IMR-90 (cell line): Measurements from ENCODE around the gene ERVH48-1. TPM values are rescaled to one million over a fixed set of nuclear protein-coding genes. Genes with fewer than 3 reads are reported as not detected.

Experiments used
- ATAC-seq: fragments of 200-7000 bp; cut with Tn5 transposase; 2 replicates; pipeline ENCODE4 v1.9.1; 2020; ENCODE audit warnings: low read depth, mild to moderate bottlenecking, moderate library complexity
- BruUV-seq: library from RNA; stranded (reverse); fragments of 400-500 nt; replicated peaks from 2 replicates; lab custom pipeline; 2021; lab: Mats Ljungman, UMichigan
- CTCF ChIA-PET: fragments of 300-600 bp; formaldehyde crosslinking; extraction: SDS; loops from one replicate; lab custom pipeline; 2021; ENCODE audit warnings: antibody characterized with exemption; lab: Yijun Ruan, JAX
- POLR2A ChIA-PET: fragments of 300-600 bp; sonication (Branson Sonifier 250); formaldehyde crosslinking; loops from one replicate; lab custom pipeline; 2022; ENCODE audit warnings: antibody characterized with exemption; ENCODE audit not compliant: unreplicated experiment; lab: Charles Lee
- DNase-seq: peaks from one replicate; pipeline ENCODE4 v3.0.0; 2013
- H2AFZ ChIP-seq: replicated peaks from 2 replicates; pipeline ENCODE3; 2013; ENCODE audit warnings: low read length, mild to moderate bottlenecking; ENCODE audit not compliant: poor library complexity
- H2AK5ac ChIP-seq: 2 replicates; pipeline ENCODE4 v1.6.1; 2013; ENCODE audit warnings: low read depth, low read length, inconsistent platforms
- H2AK9ac ChIP-seq: replicated peaks from 2 replicates; pipeline ENCODE3; 2013; ENCODE audit warnings: mild to moderate bottlenecking, low read depth, low read length, moderate library complexity; ENCODE audit not compliant: poor library complexity
- H2BK120ac ChIP-seq: 2 replicates; pipeline ENCODE4 v1.6.1; 2013; ENCODE audit warnings: low read depth, low read length, inconsistent platforms
- H2BK15ac ChIP-seq: 3 replicates; pipeline ENCODE4 v1.6.1; 2013; ENCODE audit warnings: low read depth, low read length, inconsistent platforms
- H2BK20ac ChIP-seq: 2 replicates; pipeline ENCODE4 v1.6.1; 2013; ENCODE audit warnings: low read depth, mild to moderate bottlenecking, inconsistent platforms, low read length, moderate library complexity
- H2BK5ac ChIP-seq: 2 replicates; pipeline ENCODE4 v1.6.1; 2013; ENCODE audit warnings: mild to moderate bottlenecking, low read depth, low read length, inconsistent platforms; ENCODE audit not compliant: poor library complexity, severe bottlenecking
- H3K14ac ChIP-seq: replicated peaks from 2 replicates; pipeline ENCODE4 v1.6.1; 2013; ENCODE audit warnings: low read depth, low read length, inconsistent platforms
- H3K18ac ChIP-seq: 2 replicates; pipeline ENCODE4 v1.6.1; 2013; ENCODE audit warnings: low read depth, low read length, control low read depth
- H3K23ac ChIP-seq: 2 replicates; pipeline ENCODE4 v1.6.1; 2013; ENCODE audit warnings: low read depth, low read length, inconsistent platforms
- H3K27ac ChIP-seq: 2 replicates; pipeline ENCODE4 v1.5.1; 2013; ENCODE audit warnings: mild to moderate bottlenecking, control low read depth, low read length; ENCODE audit not compliant: insufficient read depth
- H3K27me3 ChIP-seq: 2 replicates; pipeline ENCODE4 v1.6.1; 2013; ENCODE audit warnings: low read length; ENCODE audit not compliant: control insufficient read depth, insufficient read depth
- H3K36me3 ChIP-seq: 2 replicates; pipeline ENCODE4 v1.6.1; 2013; ENCODE audit warnings: low read length, mixed read lengths; ENCODE audit not compliant: control insufficient read depth, insufficient read depth
- H3K4ac ChIP-seq: 2 replicates; pipeline ENCODE4 v1.6.1; 2013; ENCODE audit warnings: low read depth, low read length, inconsistent platforms
- H3K4me1 ChIP-seq: 2 replicates; pipeline ENCODE4 v1.6.1; 2013; ENCODE audit warnings: low read length, mixed read lengths; ENCODE audit not compliant: control insufficient read depth, insufficient read depth
- H3K4me2 ChIP-seq: 2 replicates; pipeline ENCODE4 v1.6.1; 2013; ENCODE audit warnings: low read depth, mild to moderate bottlenecking, control low read depth, low read length, moderate library complexity
- H3K4me3 ChIP-seq: 2 replicates; pipeline ENCODE4 v1.5.1; 2013; ENCODE audit warnings: low read depth, mild to moderate bottlenecking, control low read depth, low read length, moderate library complexity; ENCODE audit not compliant: insufficient read depth
- H3K56ac ChIP-seq: 2 replicates; pipeline ENCODE4 v1.6.1; 2013; ENCODE audit warnings: low read length, inconsistent platforms; ENCODE audit not compliant: insufficient read depth; ENCODE audit errors: extremely low read depth
- H3K79me1 ChIP-seq, 2 experiments: 2 replicates each; pipeline ENCODE4 v1.6.1; 2013; ENCODE audit warnings: low read length in 2 of 2, inconsistent platforms in 1 of 2, low read depth in 1 of 2
- H3K9ac ChIP-seq: 2 replicates; pipeline ENCODE4 v1.6.1; 2013; ENCODE audit warnings: low read depth, low read length, control low read depth
- H3K9me1 ChIP-seq: 2 replicates; pipeline ENCODE4 v1.6.1; 2013; ENCODE audit warnings: low read length, inconsistent platforms; ENCODE audit not compliant: insufficient read depth
- H3K9me3 ChIP-seq: 2 replicates; pipeline ENCODE4 v1.6.1; 2013; ENCODE audit warnings: low read length; ENCODE audit not compliant: control insufficient read depth, insufficient read depth
- H4K20me1 ChIP-seq: 2 replicates; pipeline ENCODE4 v1.6.1; 2013; ENCODE audit warnings: low read length, inconsistent platforms; ENCODE audit not compliant: insufficient read depth
- H4K5ac ChIP-seq: 2 replicates; pipeline ENCODE4 v1.6.1; 2013; ENCODE audit warnings: mild to moderate bottlenecking, low read depth, low read length, control low read depth
- H4K8ac ChIP-seq, 2 experiments: 2 replicates each; pipeline ENCODE4 v1.6.1; 2013; ENCODE audit warnings: low read depth in 2 of 2, low read length in 2 of 2, control low read depth in 1 of 2, inconsistent platforms in 1 of 2
- H4K91ac ChIP-seq: 2 replicates; pipeline ENCODE4 v1.6.1; 2013; ENCODE audit warnings: low read depth, low read length, inconsistent platforms; ENCODE audit not compliant: insufficient read depth
- BHLHE40 ChIP-seq: fragments of 150-350 bp; IDR thresholded peaks from 2 replicates; pipeline ENCODE4 v1.6.1; 2016; ENCODE audit warnings: mild to moderate bottlenecking, low read depth, low read length
- RAD21 ChIP-seq: IDR thresholded peaks from 2 replicates; pipeline ENCODE4 v1.6.1; 2012; ENCODE audit warnings: low read length, improper control_type of control experiment
- WGBS, 2 experiments: methylation state at CpG; one replicate each; pipeline versions ENCODE4 v1.1.5 to v1.1.7; 2013; ENCODE audit warnings: missing lambda C conversion rate in 2 of 2; ENCODE audit not compliant: insufficient read length in 1 of 2; ENCODE audit errors: extremely low coverage in 2 of 2; 5-methylcytosine and 5-hydroxymethylcytosine counted together
- dilution Hi-C: fragments of 300-500 bp; cut with HindIII; formaldehyde crosslinking; loops from one replicate; pipeline ENCODE4 v1.14.3; 2018; ENCODE audit warnings: low sequenced_read_pairs; ENCODE audit not compliant: unreplicated experiment
- in situ Hi-C: fragments of 300-500 bp; cut with MboI; formaldehyde crosslinking; loops from 3 replicates; pipeline ENCODE4 v1.14.3; 2019; ENCODE audit warnings: low sequenced_read_pairs, inconsistent platforms, mixed read lengths
- intact Hi-C: fragments of 100-400 bp; cut with micrococcal nuclease; formaldehyde crosslinking; loops from 2 replicates; pipeline ENCODE4 v1.10.0; 2022
- polyA plus RNA-seq, 3 experiments: library from polyadenylated mRNA; depleted of rRNA; stranded (reverse); fragments of >200 nt; gene quantifications; 2 replicates each; pipeline ENCODE4 v1.2.3, GENCODE V29; 2012; ENCODE audit warnings: low replicate concordance in 1 of 3
- total RNA-seq: library from RNA; depleted of rRNA; stranded (reverse); fragments of >200 nt; gene quantifications from 2 replicates; pipeline ENCODE4 v1.2.3, GENCODE V29; 2012
- TF ChIP-seq, protein P1 (sequence below): fragments of 150-350 bp; IDR thresholded peaks from 2 replicates; pipeline ENCODE4 v1.6.1; 2017; ENCODE audit warnings: mild to moderate bottlenecking, antibody characterized with exemption, low read length, low read depth

Gene ERVH48-1
- total and polyA plus RNA-seq, 2 of the 4 experiments (the other 2 are of a cell fraction) = under 0.01 TPM; not detected in 1

- no peak for TF ChIP-seq RAD21
- TF ChIP-seq BHLHE40 = no peak
- TF ChIP-seq, protein P1, sequence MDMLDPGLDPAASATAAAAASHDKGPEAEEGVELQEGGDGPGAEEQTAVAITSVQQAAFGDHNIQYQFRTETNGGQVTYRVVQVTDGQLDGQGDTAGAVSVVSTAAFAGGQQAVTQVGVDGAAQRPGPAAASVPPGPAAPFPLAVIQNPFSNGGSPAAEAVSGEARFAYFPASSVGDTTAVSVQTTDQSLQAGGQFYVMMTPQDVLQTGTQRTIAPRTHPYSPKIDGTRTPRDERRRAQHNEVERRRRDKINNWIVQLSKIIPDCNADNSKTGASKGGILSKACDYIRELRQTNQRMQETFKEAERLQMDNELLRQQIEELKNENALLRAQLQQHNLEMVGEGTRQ = no peak
- Histone ChIP-seq H2AK9ac (no peak overlapping the region), H3K4ac (no peak overlapping the region), H3K9me1 (no peaks in the 10 kb centered on the region), H3K18ac (no peak overlapping the region), H2AK5ac (0 out of 2 replicates have a peak overlapping the region, but pooled peaks have one; percentile 3), H3K4me1 (no peaks in the 10 kb centered on the region; the same call in 1 of the 2 replicates), H4K5ac (no peak overlapping the region), H3K4me2 (no peak overlapping the region), H4K8ac (no peak overlapping the region), H3K36me3 (no peaks in the 10 kb centered on the region), H2BK20ac (no peak overlapping the region), H3K79me1 (no peaks in the 10 kb centered on the region), H4K20me1 (no peaks in the 10 kb centered on the region), H3K27me3 (no peaks in the 10 kb centered on the region), H2BK5ac (no peak overlapping the region), H2BK15ac (no peak overlapping the region), H3K9ac (no peak overlapping the region), H3K27ac (no peak overlapping the region), H2BK120ac (no peak overlapping the region), H3K23ac (no peak overlapping the region), H3K9me3 (no peaks in the 10 kb centered on the region), H3K14ac (0 out of 2 replicates have a peak overlapping the region, but pooled peaks have one; percentile 41), H3K56ac (no peak overlapping the region), H2AFZ (no peak overlapping the region), H3K4me3 (no peak overlapping the region), H4K91ac (no peak overlapping the region)
- 88% methylated on average over 3 of the region's 13 CpGs; no CpG with 5 or more reads in 1 of the 2 experiments for WGBS, 2 experiments
- no peak for DNase-seq
- dilution Hi-C loops = no loop called here
- intact Hi-C loops = no loop called here
- no TSS peak for BruUV-seq
- POLR2A ChIA-PET = no interaction called here
- CTCF ChIA-PET = no interaction called here
- in situ Hi-C loops = no loop called here
- no peak for ATAC-seq
These were observed 6.3 kb upstream of the ERVH48-1 start for GRCh38 chr21:42931560-42932235.
